ENCODE data around the gene MTM1.

MTM1 gene

DNA sequence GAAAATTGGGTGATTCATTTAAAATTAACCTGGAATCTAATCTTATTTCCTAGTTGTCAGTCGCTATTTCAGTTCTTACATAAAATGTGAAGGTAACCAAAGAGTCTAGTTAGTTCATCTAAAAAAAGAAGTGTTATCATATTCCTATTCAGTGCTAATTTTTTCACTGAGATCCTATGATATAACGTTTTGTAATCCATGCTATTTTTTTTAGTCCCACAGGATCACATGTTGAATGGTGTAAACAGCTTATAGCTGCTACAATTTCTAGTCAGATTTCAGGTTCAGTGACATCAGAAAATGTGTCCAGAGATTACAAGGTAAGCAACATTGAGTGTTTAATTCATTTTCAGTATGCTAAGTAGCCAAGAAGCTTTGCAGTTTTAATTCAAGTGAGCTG is 130.6 kb downstream of the MTM1 start:
- H3K27ac ChIP-seq (ENCODE audit: low read depth, low read length) = no peak overlapping the region
- no peak overlapping the region for H3K9ac ChIP-seq (ENCODE audit: low read length)
- no peaks in the 10 kb centered on the region for H3K36me3 ChIP-seq (ENCODE audit: insufficient read depth, low read length)
- H3K9me3 ChIP-seq (ENCODE audit: low read length) = no peaks in the 10 kb centered on the region
- peaks cover 12% of the 10 kb centered on the region for H3K4me1 ChIP-seq (ENCODE audit: insufficient read depth, low read length)
- H3K27me3 ChIP-seq (ENCODE audit: control insufficient read depth in 1 of 2, insufficient read depth in 2 of 2, low read length in 2 of 2) = no peaks in the 10 kb centered on the region
- H3K4me3 ChIP-seq (ENCODE audit: low read depth in 1 of 2, low read length in 2 of 2) = no peak overlapping the region

DNA sequence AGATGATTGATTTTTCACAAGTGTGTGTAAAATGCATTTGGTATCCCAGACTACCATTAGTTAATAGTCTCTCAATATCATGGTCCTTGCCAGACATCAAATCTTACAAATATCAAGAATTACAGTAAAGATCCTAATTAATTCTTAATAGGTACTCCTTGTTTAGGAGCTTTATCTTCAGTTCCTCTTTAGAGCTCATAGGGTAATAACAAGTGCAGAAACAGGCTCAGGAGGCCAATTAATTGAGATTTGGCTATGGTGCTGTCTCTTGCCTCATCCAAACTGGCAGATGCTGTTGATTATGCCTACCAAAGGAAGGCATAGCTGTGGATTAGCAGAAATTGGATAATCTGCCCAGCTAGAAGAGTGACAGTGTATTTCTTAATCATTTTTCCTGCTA is 131.7 kb downstream of the MTM1 start:
- Histone ChIP-seq H3K4me3 (ENCODE audit: low read depth in 1 of 2, low read length in 2 of 2) (no peak overlapping the region), H3K9ac (ENCODE audit: low read length) (no peak overlapping the region), H3K27ac (ENCODE audit: low read depth, low read length) (no peak overlapping the region), H3K36me3 (ENCODE audit: insufficient read depth, low read length) (no peaks in the 10 kb centered on the region), H3K4me1 (ENCODE audit: insufficient read depth, low read length) (peaks cover 3% of the 10 kb centered on the region), H3K9me3 (ENCODE audit: low read length) (no peaks in the 10 kb centered on the region), H3K27me3 (ENCODE audit: control insufficient read depth in 1 of 2, insufficient read depth in 2 of 2, low read length in 2 of 2) (no peaks in the 10 kb centered on the region)

DNA sequence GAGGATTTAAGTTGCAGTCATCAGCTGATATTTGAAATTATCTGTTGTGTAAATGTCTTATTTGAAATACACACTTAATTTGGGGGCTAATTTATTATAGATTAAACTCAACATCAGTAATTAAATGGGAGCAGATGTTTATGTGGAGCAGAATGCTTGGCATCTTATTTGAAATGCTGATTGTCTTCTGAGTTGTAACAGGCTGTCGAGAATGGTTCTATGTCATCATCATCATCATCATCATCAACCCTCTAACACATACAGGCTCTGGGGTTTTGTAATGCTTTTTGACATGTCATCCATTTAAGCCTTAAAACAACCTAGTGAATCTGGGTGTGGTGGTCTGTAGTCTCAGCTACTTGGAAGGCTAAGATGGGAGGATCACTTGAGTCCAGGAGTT is 133.0 kb downstream of the MTM1 start:
- Histone ChIP-seq H3K36me3 (ENCODE audit: insufficient read depth, low read length) (no peaks in the 10 kb centered on the region), H3K9me3 (ENCODE audit: low read length) (no peaks in the 10 kb centered on the region), H3K27ac (ENCODE audit: low read depth, low read length) (no peak overlapping the region), H3K4me3 (ENCODE audit: low read depth in 1 of 2, low read length in 2 of 2) (no peak overlapping the region), H3K9ac (ENCODE audit: low read length) (no peak overlapping the region), H3K4me1 (ENCODE audit: insufficient read depth, low read length) (no peaks in the 10 kb centered on the region), H3K27me3 (ENCODE audit: control insufficient read depth in 1 of 2, insufficient read depth in 2 of 2, low read length in 2 of 2) (no peaks in the 10 kb centered on the region)

DNA sequence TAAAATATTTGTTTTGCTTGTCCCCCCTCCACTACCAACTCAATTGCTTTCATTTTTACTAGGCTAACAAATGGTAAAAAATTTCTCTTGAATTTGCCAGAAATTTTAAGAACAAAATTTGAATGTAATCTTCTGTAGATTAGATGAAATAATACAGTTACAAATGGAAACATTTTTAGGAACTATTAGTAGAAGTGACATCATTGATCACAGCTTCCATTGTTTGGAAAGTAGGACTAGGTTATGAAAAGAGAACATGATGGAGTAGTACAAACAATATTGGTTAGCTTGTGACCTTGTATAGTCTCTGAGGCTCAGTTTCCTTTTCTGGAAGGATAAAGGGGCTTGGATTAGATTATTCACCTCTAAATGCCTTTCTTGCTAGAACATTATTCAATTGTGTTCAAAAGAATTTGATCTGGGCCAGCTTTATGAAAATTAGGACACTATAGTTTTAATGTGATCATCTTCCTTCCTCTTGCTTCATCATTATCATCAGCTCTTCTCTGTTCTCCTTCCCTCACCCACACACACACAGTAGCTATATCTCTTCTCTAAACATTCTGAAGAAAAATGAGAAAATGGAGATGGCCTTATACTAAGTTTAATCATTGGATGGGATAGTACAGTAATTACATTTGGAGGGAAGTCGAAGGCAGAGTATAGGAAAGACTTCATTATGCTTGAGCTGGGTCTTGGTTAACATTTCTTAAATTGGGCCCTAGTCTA is 134.7 kb downstream of the MTM1 start:
- Histone ChIP-seq H3K9ac (ENCODE audit: low read length) (no peak overlapping the region), H3K27me3 (ENCODE audit: control insufficient read depth in 1 of 2, insufficient read depth in 2 of 2, low read length in 2 of 2) (no peaks in the 10 kb centered on the region), H3K9me3 (ENCODE audit: low read length) (no peaks in the 10 kb centered on the region), H3K4me1 (ENCODE audit: insufficient read depth, low read length) (no peaks in the 10 kb centered on the region), H3K27ac (ENCODE audit: low read depth, low read length) (no peak overlapping the region), H3K4me3 (ENCODE audit: low read depth in 1 of 2, low read length in 2 of 2) (no peak overlapping the region), H3K36me3 (ENCODE audit: insufficient read depth, low read length) (no peaks in the 10 kb centered on the region)

DNA sequence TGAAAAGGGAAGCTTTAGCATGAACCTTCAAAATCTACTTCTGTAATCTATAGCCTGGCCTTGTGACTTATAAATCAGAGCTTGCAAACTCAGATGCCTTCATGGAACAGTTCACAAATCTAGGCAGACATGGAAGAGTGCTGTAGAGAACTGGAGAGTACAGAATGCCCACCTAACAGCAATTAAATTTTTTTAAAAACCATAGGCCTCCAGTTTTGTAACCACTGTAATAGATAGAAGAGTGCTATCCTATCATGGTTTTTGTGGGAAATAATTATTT is 135.2 kb downstream of the MTM1 start:
- Histone ChIP-seq H3K4me1 (ENCODE audit: insufficient read depth, low read length) (no peaks in the 10 kb centered on the region), H3K27ac (ENCODE audit: low read depth, low read length) (no peak overlapping the region)

DNA sequence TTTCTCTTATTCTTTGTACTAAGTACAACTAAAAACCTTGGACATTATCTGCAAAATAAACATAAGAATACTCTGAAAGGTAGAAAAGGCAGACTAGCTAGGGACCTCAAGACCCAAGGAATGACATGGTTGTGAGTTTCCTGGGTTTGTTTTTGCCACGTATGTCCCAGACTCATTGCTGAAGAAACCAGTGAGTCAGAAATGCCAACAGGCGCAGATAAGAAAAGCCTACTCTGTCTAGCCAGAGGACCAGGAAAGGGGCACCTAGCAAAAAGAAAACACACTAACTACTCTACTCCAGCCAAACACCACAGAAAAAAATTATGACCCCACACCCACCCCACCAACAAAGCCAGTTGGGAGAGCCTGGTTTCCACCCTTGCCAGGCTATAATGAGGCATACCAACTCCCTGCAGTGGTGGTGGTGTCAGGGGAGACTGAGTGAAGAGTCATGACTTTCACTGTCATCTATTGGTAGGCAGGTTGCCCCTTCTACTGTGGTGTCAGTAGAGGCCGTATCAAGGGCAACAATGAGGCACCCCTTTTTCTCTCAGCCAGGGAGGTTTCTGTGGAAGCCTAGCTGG is 135.7 kb downstream of the MTM1 start:
- H3K9ac ChIP-seq (ENCODE audit: low read length) = no peak overlapping the region
- H3K36me3 ChIP-seq (ENCODE audit: insufficient read depth, low read length) = no peaks in the 10 kb centered on the region
- H3K27me3 ChIP-seq (ENCODE audit: control insufficient read depth in 1 of 2, insufficient read depth in 2 of 2, low read length in 2 of 2) = no peaks in the 10 kb centered on the region
- H3K27ac ChIP-seq (ENCODE audit: low read depth, low read length) = no peak overlapping the region
- H3K9me3 ChIP-seq (ENCODE audit: low read length) = no peaks in the 10 kb centered on the region
- no peaks in the 10 kb centered on the region for H3K4me1 ChIP-seq (ENCODE audit: insufficient read depth, low read length)
- no peak overlapping the region for H3K4me3 ChIP-seq (ENCODE audit: low read depth in 1 of 2, low read length in 2 of 2)

More for the DNA sequence above, 135.2 kb downstream of the MTM1 start:
- H3K9ac ChIP-seq (ENCODE audit: low read length) = no peak overlapping the region
- no peak overlapping the region for H3K4me3 ChIP-seq (ENCODE audit: low read depth in 1 of 2, low read length in 2 of 2)
- H3K27me3 ChIP-seq (ENCODE audit: control insufficient read depth in 1 of 2, insufficient read depth in 2 of 2, low read length in 2 of 2) = no peaks in the 10 kb centered on the region
- H3K36me3 ChIP-seq (ENCODE audit: insufficient read depth, low read length) = no peaks in the 10 kb centered on the region
- no peaks in the 10 kb centered on the region for H3K9me3 ChIP-seq (ENCODE audit: low read length)

DNA sequence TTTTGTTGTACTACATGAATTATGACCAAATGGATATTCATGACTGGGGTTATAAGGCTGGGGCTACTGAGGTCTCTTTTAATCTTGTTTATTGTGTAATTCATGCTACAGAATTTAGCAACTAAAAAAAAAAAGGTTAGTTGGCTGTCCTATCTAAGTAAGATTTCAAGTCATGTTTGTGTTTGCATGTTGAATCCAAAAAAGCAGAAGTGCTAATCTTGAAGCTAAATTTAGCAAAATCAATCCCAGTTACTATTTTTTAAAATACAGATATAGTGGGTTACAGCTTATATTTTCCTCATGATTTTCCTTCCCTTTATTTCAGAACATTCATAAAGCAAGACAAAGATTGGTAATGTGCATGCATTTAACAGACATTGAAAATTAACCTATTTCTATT is 144.2 kb downstream of the MTM1 start:
- no peak overlapping the region for H3K27ac ChIP-seq (ENCODE audit: low read depth, low read length)
- no peaks in the 10 kb centered on the region for H3K9me3 ChIP-seq (ENCODE audit: low read length)
- H3K4me3 ChIP-seq (ENCODE audit: low read depth in 1 of 2, low read length in 2 of 2) = no peak overlapping the region

DNA sequence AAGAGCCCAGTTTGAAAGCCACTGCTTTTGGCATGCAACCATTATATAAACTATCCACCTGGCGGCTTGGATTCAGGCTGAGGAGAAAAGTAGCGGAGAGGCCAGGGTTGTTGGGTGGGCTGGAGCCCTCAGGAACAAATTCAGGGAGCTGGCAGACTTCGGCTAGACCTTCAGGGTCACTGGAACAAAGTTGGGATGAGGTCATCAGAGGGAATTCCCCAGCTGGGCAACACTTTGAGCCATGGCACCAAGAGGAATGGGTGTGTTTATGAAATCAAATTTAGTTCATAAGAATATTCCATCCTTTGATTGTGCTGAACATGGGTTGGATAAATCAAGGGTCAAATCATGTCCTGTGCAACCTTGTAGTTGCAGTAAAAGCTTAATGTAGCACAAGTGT is 146.8 kb downstream of the MTM1 start:
- Histone ChIP-seq H3K9me3 (ENCODE audit: low read length) (no peaks in the 10 kb centered on the region), H3K36me3 (ENCODE audit: insufficient read depth, low read length) (no peaks in the 10 kb centered on the region), H3K27ac (ENCODE audit: low read depth, low read length) (no peak overlapping the region), H3K4me3 (ENCODE audit: low read depth in 1 of 2, low read length in 2 of 2) (no peak overlapping the region), H3K4me1 (ENCODE audit: insufficient read depth, low read length) (no peaks in the 10 kb centered on the region), H3K27me3 (ENCODE audit: control insufficient read depth in 1 of 2, insufficient read depth in 2 of 2, low read length in 2 of 2) (no peaks in the 10 kb centered on the region), H3K9ac (ENCODE audit: low read length) (no peak overlapping the region)

More for the DNA sequence above, 144.2 kb downstream of the MTM1 start:
- Histone ChIP-seq H3K36me3 (ENCODE audit: insufficient read depth, low read length) (no peaks in the 10 kb centered on the region), H3K9ac (ENCODE audit: low read length) (no peak overlapping the region), H3K27me3 (ENCODE audit: control insufficient read depth in 1 of 2, insufficient read depth in 2 of 2, low read length in 2 of 2) (no peaks in the 10 kb centered on the region), H3K4me1 (ENCODE audit: insufficient read depth, low read length) (no peaks in the 10 kb centered on the region)

DNA sequence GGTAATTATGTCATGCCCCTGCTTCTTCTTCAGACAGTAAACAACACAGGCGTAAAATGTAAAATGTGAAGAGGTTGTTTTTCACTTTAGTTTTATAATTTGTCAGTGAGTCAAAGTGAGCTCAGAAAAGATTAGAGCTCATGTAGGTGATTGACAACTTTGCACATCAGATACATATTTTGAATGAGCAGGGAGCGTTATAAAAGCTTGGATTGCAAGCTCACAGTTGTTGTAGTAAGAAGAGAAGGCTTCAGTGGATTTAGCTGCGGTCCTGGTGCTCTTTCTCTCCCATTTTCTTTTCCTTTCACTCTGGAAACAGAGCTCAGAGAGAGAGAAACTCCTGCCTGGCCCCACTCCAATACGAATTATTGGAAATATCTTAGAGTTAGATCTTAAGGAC is 151.2 kb downstream of the MTM1 start:
- no peaks in the 10 kb centered on the region for H3K4me1 ChIP-seq (ENCODE audit: insufficient read depth, low read length)
- H3K36me3 ChIP-seq (ENCODE audit: insufficient read depth, low read length) = no peaks in the 10 kb centered on the region
- H3K27me3 ChIP-seq (ENCODE audit: control insufficient read depth in 1 of 2, insufficient read depth in 2 of 2, low read length in 2 of 2) = no peaks in the 10 kb centered on the region
- H3K9ac ChIP-seq (ENCODE audit: low read length) = no peak overlapping the region
- H3K9me3 ChIP-seq (ENCODE audit: low read length) = no peaks in the 10 kb centered on the region
- no peak overlapping the region for H3K4me3 ChIP-seq (ENCODE audit: low read depth in 1 of 2, low read length in 2 of 2)
- H3K27ac ChIP-seq (ENCODE audit: low read depth, low read length) = no peak overlapping the region

Measured in muscle layer of colon (tissue), 2 donors.